ENCODE data around the gene ACOT12.

Gene ACOT12

DNA sequence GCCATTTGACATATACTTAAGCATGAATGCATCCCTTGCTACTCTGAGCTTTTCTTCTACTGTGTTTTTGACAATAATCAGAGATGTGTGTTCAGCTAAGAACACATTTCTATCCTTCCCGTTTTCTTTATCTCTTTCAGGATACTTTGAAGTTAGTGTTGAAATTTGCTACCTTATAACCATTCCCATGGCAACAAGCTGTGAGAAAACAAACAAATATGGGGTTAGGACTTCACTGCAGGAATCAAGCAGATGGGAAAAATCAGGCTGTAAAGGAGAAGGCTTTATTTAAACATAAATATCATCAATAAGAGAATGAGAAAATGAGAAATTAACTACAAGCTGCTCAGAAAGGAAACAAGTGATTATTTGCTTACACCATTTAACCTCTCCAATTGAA, 57.4 kb downstream of the ACOT12 start:
- no peak overlapping the region for H3K27ac ChIP-seq
- H3K4me2 ChIP-seq: no peak overlapping the region
- H3K4me3 ChIP-seq: no peak overlapping the region
- no peaks in the 10 kb centered on the region for H4K20me1 ChIP-seq
- H3K4me1 ChIP-seq: no peaks in the 10 kb centered on the region
- no peaks in the 10 kb centered on the region for H3K27me3 ChIP-seq
- no peak overlapping the region for H3K9ac ChIP-seq
- peaks cover 18 to 31% (median 23%) of the 10 kb centered on the region in 11 experiments for H3K9me3 ChIP-seq (replicated peaks in 1 of 11)
- no peak for TF ChIP-seq Cebpa-rat (IDR thresholded peaks at IDR 0.05)
- H3K36me3 ChIP-seq: no peaks in the 10 kb centered on the region; a peak in 1 of 22 replicates

DNA sequence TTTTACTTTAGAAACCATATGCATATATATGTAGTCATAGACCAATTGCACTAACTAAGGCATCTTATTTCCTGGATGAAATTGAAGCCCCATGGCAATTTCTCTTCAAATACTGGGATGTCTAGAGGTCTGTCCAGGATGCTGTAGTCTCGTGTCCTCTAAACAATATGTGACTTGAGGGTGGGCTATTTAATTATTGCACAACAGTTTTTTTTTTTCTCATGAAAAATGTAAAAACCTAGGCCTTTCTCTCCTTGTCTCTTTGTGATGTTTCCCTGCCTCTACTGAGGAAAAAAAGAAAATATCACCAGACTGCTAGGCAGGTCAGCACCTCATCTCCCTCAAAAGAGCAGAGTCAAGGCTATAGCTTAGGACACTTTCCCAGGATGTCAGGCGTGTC, 58.0 kb downstream of the ACOT12 start:
- Histone ChIP-seq H3K4me2 (no peak overlapping the region), H3K4me1 (no peaks in the 10 kb centered on the region), H3K9me3 (replicated peaks in 1 of 11) (peaks cover 18 to 31% (median 23%) of the 10 kb centered on the region in 11 experiments), H3K4me3 (no peak overlapping the region), H4K20me1 (no peaks in the 10 kb centered on the region), H3K27ac (no peak overlapping the region), H3K9ac (no peak overlapping the region), H3K27me3 (no peaks in the 10 kb centered on the region), H3K36me3 (no peaks in the 10 kb centered on the region; a peak in 1 of 22 replicates)
- peak in 1 of 11 experiments; percentile 66; a peak in 2 of 22 replicates for TF ChIP-seq Cebpa-rat (IDR thresholded peaks at IDR 0.05)

DNA sequence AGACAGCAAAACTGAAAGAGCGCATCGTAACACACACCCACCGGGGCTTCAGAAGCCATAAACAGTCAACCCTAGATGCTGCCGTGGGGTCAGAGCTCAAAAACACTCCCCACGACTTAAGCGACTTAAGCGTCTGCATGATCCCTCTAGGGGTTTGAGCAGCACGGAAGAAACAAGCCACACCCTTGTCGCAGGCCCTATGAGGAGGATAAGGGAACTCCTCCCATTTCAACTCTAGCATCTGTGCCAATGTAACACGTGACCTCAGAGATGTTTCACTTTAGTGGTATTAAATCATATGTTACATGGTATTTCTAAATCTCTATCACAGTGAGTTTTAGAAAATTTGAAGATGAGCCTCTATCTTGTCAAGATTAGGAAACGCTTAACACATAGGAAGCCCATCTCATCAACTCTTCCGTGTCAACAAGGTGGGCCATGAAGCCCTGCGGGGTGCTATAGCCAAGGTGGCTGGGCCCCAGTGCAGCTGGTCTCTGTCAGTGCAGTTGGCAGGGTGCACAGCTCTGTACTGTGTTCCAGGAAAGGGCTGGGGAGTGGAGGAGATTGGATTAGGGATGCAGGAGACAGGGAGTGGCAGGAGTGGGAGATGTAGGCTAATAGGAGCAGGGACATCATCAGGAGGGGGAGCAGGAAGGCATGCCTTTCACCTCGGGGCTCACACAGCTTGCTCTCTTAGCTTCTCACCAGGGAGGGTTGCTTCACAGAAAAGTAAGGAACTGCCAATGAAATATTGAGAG, 59.5 kb downstream of the ACOT12 start:
- no peak for TF ChIP-seq Cebpa-rat (IDR thresholded peaks at IDR 0.05)
- Histone ChIP-seq H3K27me3 (no peaks in the 10 kb centered on the region), H3K9ac (no peak overlapping the region), H3K4me3 (no peak overlapping the region), H3K4me2 (no peak overlapping the region), H3K27ac (no peak overlapping the region), H3K36me3 (no peaks in the 10 kb centered on the region; a peak in 1 of 22 replicates), H3K4me1 (no peaks in the 10 kb centered on the region), H4K20me1 (no peaks in the 10 kb centered on the region), H3K9me3 (replicated peaks in 1 of 11) (peaks cover 18 to 31% (median 23%) of the 10 kb centered on the region in 11 experiments)

DNA sequence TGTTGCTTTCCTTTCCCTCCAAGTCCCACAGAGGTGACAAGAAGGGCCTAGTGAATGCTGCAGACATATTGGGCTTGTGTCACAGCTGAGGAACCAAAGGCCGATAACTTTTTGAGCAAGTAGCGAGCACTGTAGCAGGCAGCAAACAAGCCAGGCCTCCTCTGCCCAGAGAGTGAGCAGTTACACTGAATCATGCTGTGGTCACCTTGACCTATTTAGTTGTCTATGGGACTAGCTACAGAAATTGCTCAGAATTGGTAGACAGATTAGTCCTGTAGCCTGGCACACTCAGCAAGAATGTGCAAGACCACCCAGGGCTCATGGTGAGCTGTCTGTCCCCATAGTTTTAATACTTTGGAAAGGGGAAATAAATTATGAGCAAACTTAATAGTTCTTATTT, 67.4 kb downstream of the ACOT12 start:
- H3K27ac ChIP-seq: no peak overlapping the region
- TF ChIP-seq Cebpa-rat (IDR thresholded peaks at IDR 0.05): no peak
- H3K36me3 ChIP-seq: no peaks in the 10 kb centered on the region
- H3K9ac ChIP-seq: no peak overlapping the region
- no peaks in the 10 kb centered on the region for H3K9me3 ChIP-seq (replicated peaks in 1 of 11)
- no peak overlapping the region for H3K4me2 ChIP-seq
- no peaks in the 10 kb centered on the region for H4K20me1 ChIP-seq
- no peak overlapping the region for H3K4me3 ChIP-seq
- H3K4me1 ChIP-seq: no peaks in the 10 kb centered on the region
- no peaks in the 10 kb centered on the region for H3K27me3 ChIP-seq

DNA sequence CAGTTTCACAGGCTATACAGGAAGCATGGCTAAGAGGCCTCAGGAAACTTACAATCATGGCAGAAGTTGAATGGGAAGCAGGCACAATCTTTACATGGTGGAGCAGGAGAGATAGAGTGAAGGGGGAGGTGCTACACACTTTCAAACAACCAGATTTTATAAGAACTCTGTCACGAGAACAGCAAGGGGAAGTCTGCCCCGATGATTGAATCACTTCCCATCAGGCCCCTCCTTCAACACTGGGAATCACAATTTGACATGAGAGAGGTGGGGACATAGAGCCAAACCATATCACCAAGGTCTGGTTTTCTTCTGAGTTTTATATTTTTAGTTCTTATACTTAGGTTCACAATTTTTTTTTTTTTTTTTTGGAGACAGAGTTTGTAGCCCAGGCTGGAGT, 76.4 kb downstream of the ACOT12 start:
- Histone ChIP-seq H3K9me3 (replicated peaks in 1 of 11) (peaks cover 0 to 6% (median 0%) of the 10 kb centered on the region in 11 experiments; a peak in 2 of 22 replicates), H3K27ac (peak overlapping the region in 2 of 11 experiments; percentile 44 to 50; a peak in 5 of 22 replicates), H4K20me1 (no peaks in the 10 kb centered on the region), H3K27me3 (peaks cover 0 to 4% (median 0%) of the 10 kb centered on the region in 11 experiments; a peak in 1 of 22 replicates), H3K9ac (no peak overlapping the region), H3K4me2 (peak overlapping the region in 3 of 11 experiments; percentile 41 to 64 (median 63); a peak in 6 of 22 replicates), H3K4me1 (peaks cover 0 to 25% (median 0%) of the 10 kb centered on the region in 10 experiments; a peak in 7 of 20 replicates), H3K4me3 (no peak overlapping the region), H3K36me3 (peaks cover 11 to 28% (median 23%) of the 10 kb centered on the region in 11 experiments)
- TF ChIP-seq Cebpa-rat (IDR thresholded peaks at IDR 0.05): no peak

DNA sequence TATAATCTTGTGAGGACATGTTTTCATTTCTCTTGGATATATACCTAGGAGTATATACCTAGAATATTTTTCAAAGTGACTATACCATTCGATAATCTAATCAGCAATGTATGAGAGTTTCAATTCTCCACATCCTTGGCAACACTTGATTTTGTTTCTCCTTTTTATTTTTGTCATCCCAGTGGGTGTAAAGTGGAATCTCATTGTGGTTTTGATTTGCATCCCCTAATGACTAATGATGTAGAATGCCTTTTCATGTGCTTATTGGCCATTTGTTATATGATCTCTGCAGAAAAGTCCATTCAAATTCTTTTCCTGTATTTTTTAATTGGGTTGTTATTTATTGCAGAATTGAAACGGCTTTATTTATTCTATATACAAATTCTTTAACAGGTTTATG, 77.4 kb downstream of the ACOT12 start:
- H3K9me3 ChIP-seq (replicated peaks in 1 of 11): peaks cover 0 to 6% (median 0%) of the 10 kb centered on the region in 11 experiments; a peak in 2 of 22 replicates
- H3K4me1 ChIP-seq: peaks cover 0 to 25% (median 0%) of the 10 kb centered on the region in 10 experiments; a peak in 7 of 20 replicates
- peaks cover 0 to 4% (median 0%) of the 10 kb centered on the region in 11 experiments; a peak in 1 of 22 replicates for H3K27me3 ChIP-seq
- TF ChIP-seq Cebpa-rat (IDR thresholded peaks at IDR 0.05): no peak
- H3K9ac ChIP-seq: no peak overlapping the region
- no peaks in the 10 kb centered on the region for H4K20me1 ChIP-seq
- H3K27ac ChIP-seq: peak overlapping the region in 2 of 11 experiments; percentile 44 to 50; a peak in 4 of 22 replicates
- peaks cover 21 to 38% (median 32%) of the 10 kb centered on the region in 11 experiments for H3K36me3 ChIP-seq
- peak overlapping the region in 4 of 11 experiments; percentile 26 to 64 (median 52); a peak in 5 of 22 replicates for H3K4me2 ChIP-seq
- H3K4me3 ChIP-seq: no peak overlapping the region

DNA sequence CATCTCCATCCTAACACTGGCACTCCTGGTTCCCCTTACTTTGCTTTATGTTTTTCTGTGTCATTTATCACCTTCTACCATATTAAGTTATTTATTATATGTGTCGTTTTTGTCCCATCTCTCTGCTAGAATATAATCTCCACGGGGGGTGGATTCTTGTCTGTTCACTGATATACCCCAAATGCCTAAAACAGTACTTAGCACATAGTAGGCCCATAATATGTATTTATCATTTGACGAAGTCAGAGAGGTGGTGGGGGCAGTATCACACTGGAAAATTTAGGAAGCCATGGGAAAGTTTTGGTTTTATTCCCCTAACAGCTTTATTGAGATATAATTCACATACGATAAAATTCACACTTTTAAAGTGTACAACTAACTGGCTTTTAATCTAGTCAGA, 78.1 kb downstream of the ACOT12 start:
- H3K4me2 ChIP-seq: peak overlapping the region in 4 of 11 experiments; percentile 26 to 64 (median 52); a peak in 6 of 22 replicates
- peaks cover 0 to 25% (median 0%) of the 10 kb centered on the region in 10 experiments; a peak in 7 of 20 replicates for H3K4me1 ChIP-seq
- H3K27ac ChIP-seq: no peak overlapping the region
- H3K36me3 ChIP-seq: peaks cover 25 to 46% (median 40%) of the 10 kb centered on the region in 11 experiments
- peaks cover 0 to 6% (median 0%) of the 10 kb centered on the region in 11 experiments; a peak in 2 of 22 replicates for H3K9me3 ChIP-seq (replicated peaks in 1 of 11)
- H3K4me3 ChIP-seq: no peak overlapping the region
- peaks cover 0 to 4% (median 0%) of the 10 kb centered on the region in 11 experiments; a peak in 1 of 22 replicates for H3K27me3 ChIP-seq
- TF ChIP-seq Cebpa-rat (IDR thresholded peaks at IDR 0.05): no peak
- H4K20me1 ChIP-seq: no peaks in the 10 kb centered on the region
- H3K9ac ChIP-seq: no peak overlapping the region

DNA sequence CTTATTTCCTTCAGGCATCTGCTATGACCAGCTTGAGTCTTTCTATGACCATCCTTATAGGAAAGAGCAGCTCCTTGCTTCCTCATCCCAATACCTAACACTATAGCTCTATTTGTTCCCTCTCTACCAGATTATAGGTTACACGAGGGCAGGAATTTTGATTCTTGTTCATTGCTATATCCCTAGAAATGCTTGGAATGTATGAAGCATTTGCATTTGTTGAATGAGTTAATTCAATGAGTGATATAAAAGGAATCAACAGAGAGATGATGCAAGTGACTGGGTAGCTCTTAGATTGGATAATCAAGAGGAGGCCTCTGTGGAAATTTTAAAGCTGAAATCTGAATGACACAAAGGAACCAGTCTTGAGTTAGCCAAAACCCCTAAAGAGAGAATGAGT, 78.6 kb downstream of the ACOT12 start:
- peaks cover 0 to 25% (median 0%) of the 10 kb centered on the region in 10 experiments; a peak in 7 of 20 replicates for H3K4me1 ChIP-seq
- TF ChIP-seq Cebpa-rat (IDR thresholded peaks at IDR 0.05): no peak
- no peak overlapping the region for H3K27ac ChIP-seq
- H3K4me2 ChIP-seq: peak overlapping the region in 1 of 11 experiments; percentile 14; a peak in 1 of 22 replicates
- H3K9ac ChIP-seq: no peak overlapping the region
- H3K9me3 ChIP-seq (replicated peaks in 1 of 11): peaks cover 0 to 6% (median 0%) of the 10 kb centered on the region in 11 experiments; a peak in 2 of 22 replicates
- H3K36me3 ChIP-seq: peaks cover 26 to 50% (median 45%) of the 10 kb centered on the region in 11 experiments
- H3K27me3 ChIP-seq: peaks cover 0 to 4% (median 0%) of the 10 kb centered on the region in 11 experiments; a peak in 1 of 22 replicates
- H4K20me1 ChIP-seq: no peaks in the 10 kb centered on the region
- no peak overlapping the region for H3K4me3 ChIP-seq

DNA sequence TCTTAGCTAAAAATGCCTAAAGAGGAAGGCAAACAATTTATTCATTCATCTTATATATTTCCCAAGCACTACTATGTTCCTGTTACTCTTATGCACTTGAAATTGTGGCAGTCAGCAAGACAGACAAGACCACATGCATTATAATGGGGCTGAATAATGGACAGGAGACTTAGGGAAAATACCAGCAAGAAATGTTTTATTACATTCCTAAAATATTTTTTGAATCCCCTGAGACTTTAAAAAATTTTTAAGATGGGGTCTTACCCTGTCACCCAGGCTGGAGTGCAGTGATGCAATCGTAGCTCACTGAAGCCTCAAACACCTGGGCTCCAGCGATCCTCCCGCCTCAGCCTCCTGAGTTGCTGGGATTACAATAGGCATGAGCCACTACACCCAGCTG, 79.4 kb downstream of the ACOT12 start:
- Histone ChIP-seq H3K9ac (no peak overlapping the region), H3K27me3 (peaks cover 0 to 4% (median 0%) of the 10 kb centered on the region in 11 experiments; a peak in 1 of 22 replicates), H3K9me3 (replicated peaks in 1 of 11) (peaks cover 0 to 6% (median 0%) of the 10 kb centered on the region in 11 experiments; a peak in 2 of 22 replicates), H3K36me3 (peaks cover 26 to 58% (median 48%) of the 10 kb centered on the region in 11 experiments), H3K4me3 (no peak overlapping the region), H3K4me1 (peaks cover 0 to 25% (median 0%) of the 10 kb centered on the region in 10 experiments; a peak in 7 of 20 replicates), H3K4me2 (no peak overlapping the region), H3K27ac (no peak overlapping the region), H4K20me1 (no peaks in the 10 kb centered on the region; a peak in 1 of 22 replicates)
- no peak for TF ChIP-seq Cebpa-rat (IDR thresholded peaks at IDR 0.05)
